Vagina (tissue), 2 donors: Measurements from ENCODE around the gene BCAS3. TPM values are rescaled to one million over a fixed set of nuclear protein-coding genes. Genes with fewer than 3 reads are reported as not detected.
"Not testable (repeated sequence)": the region's sequence is repeated elsewhere in the genome, so short reads cannot be mapped to it uniquely, and the experiment has no call there.

Experiments
- DNase-seq, 2 donors: peaks; one replicate each; pipeline ENCODE4 v3.0.0-alpha.2; 2017; ENCODE audit errors: extremely low spot score in 2 of 2
- H3K27ac ChIP-seq: fragments of 200-600 bp; sonication (generic); one replicate; pipeline ENCODE4 v1.5.1; 2019
- H3K27me3 ChIP-seq: fragments of 200-600 bp; sonication (generic); one replicate; pipeline ENCODE4 v1.5.1; 2019
- H3K36me3 ChIP-seq, 2 donors: fragments of 200-600 bp; sonication (generic); one replicate each; pipeline ENCODE4 v1.5.1; 2017 to 2019
- H3K4me1 ChIP-seq: fragments of 200-600 bp; sonication (generic); one replicate; pipeline ENCODE4 v1.5.1; 2019
- H3K4me3 ChIP-seq, 2 donors: fragments of 200-600 bp; sonication (generic); 1 replicate in 1 of 2; 2 replicates in 1 of 2; pipeline ENCODE4 v1.5.1; 2016 to 2019
- H3K9me3 ChIP-seq: fragments of 200-600 bp; sonication (generic); one replicate; pipeline ENCODE4 v1.5.1; 2019
- CTCF ChIP-seq, 3 experiments: fragments of 450-650 bp in 2 of 3; fragments of 200-600 bp in 1 of 3; sonication (generic) in 1 of 3; IDR thresholded peaks; one replicate each; pipeline ENCODE4 v1.5.1; 2017 to 2019; ENCODE audit warnings: antibody characterized with exemption in 3 of 3, mild to moderate bottlenecking in 2 of 3, moderate library complexity in 2 of 3
- POLR2A ChIP-seq, 2 donors: fragments of 450-650 bp; IDR thresholded peaks; one replicate each; pipeline ENCODE4 v1.6.1; 2017; ENCODE audit warnings: antibody characterized with exemption in 2 of 2, mild to moderate bottlenecking in 2 of 2, moderate library complexity in 2 of 2
- POLR2AphosphoS5 ChIP-seq, 2 donors: sonication (generic); formaldehyde crosslinking; IDR thresholded peaks; one replicate each; pipeline ENCODE4 v1.9.0; 2017; ENCODE audit warnings: antibody characterized with exemption in 2 of 2, mild to moderate bottlenecking in 2 of 2, low read depth in 1 of 2; ENCODE audit not compliant: insufficient read depth in 1 of 2
- intact Hi-C: fragments of 100-400 bp; cut with DNase I; formaldehyde crosslinking; loops from one replicate; pipeline ENCODE4 v1.15.1; 2023
- total RNA-seq: library from RNA; depleted of rRNA; stranded (reverse); fragments of >200 nt; gene quantifications from one replicate; pipeline ENCODE4 v1.2.3, GENCODE V29; 2016

The BCAS3 gene
- total RNA-seq, 1 donor from 2014 or later = 33.1 TPM

GRCh38 chr17:60926466-60927183 lies 249.0 kb downstream of the BCAS3 start:
- Histone ChIP-seq H3K4me1 (no peaks in the 10 kb centered on the region), H3K27ac (no peak overlapping the region), H3K36me3 (no peaks in the 10 kb centered on the region), H3K9me3 (no peaks in the 10 kb centered on the region), H3K4me3 (no peak overlapping the region), H3K27me3 (no peaks in the 10 kb centered on the region)
- DNase-seq = no peak
- TF ChIP-seq CTCF (IDR thresholded peaks at IDR 0.05) = no peak
- TF ChIP-seq POLR2A (IDR thresholded peaks at IDR 0.05) = no peak
- no peak for TF ChIP-seq POLR2AphosphoS5 (IDR thresholded peaks at IDR 0.05; ENCODE audit: insufficient read depth in 1 of 2, low read depth in 1 of 2)
- intact Hi-C loops = no loop called here

GRCh38 chr17:60933739-60934138 lies 256.1 kb downstream of the BCAS3 start:
- TF ChIP-seq POLR2A (IDR thresholded peaks at IDR 0.05) = no peak
- no peak for TF ChIP-seq POLR2AphosphoS5 (IDR thresholded peaks at IDR 0.05; ENCODE audit: insufficient read depth in 1 of 2, low read depth in 1 of 2)
- TF ChIP-seq CTCF (IDR thresholded peaks at IDR 0.05) = no peak
- no peaks in the 10 kb centered on the region for H3K4me1 ChIP-seq
- intact Hi-C loops = no loop called here
- no peak for DNase-seq
- H3K36me3 ChIP-seq = no peaks in the 10 kb centered on the region
- H3K27ac ChIP-seq = no peak overlapping the region
- no peak overlapping the region for H3K4me3 ChIP-seq
- no peaks in the 10 kb centered on the region for H3K9me3 ChIP-seq
- no peaks in the 10 kb centered on the region for H3K27me3 ChIP-seq

DNA sequence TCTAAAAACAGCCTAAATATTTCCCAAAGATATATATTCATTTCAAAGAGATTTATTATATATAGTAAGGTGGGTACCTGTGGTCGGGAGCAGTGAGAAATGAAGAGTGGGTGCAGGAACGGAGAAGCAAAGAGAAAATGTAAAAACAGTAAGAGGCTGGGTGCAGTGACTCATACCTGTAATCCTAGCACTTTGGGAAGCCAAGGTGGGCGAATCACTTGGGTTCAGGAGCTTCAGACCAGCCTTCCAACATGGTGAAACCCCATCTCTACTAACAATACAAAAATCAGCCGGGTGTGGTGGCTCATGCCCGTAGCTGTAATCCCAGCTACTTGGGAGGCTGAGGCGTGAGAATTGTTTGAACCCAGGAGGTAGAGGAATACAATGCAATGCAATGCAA lies 257.1 kb downstream of the BCAS3 start:
- TF ChIP-seq POLR2AphosphoS5 (IDR thresholded peaks at IDR 0.05; ENCODE audit: insufficient read depth in 1 of 2, low read depth in 1 of 2) = no peak
- no peak for TF ChIP-seq POLR2A (IDR thresholded peaks at IDR 0.05)
- no peak for TF ChIP-seq CTCF (IDR thresholded peaks at IDR 0.05)
- Histone ChIP-seq H3K36me3 (no peaks in the 10 kb centered on the region), H3K9me3 (no peaks in the 10 kb centered on the region), H3K4me1 (no peaks in the 10 kb centered on the region), H3K27ac (no peak overlapping the region), H3K4me3 (no peak overlapping the region), H3K27me3 (no peaks in the 10 kb centered on the region)
- intact Hi-C loops = no loop called here
- no peak for DNase-seq

DNA sequence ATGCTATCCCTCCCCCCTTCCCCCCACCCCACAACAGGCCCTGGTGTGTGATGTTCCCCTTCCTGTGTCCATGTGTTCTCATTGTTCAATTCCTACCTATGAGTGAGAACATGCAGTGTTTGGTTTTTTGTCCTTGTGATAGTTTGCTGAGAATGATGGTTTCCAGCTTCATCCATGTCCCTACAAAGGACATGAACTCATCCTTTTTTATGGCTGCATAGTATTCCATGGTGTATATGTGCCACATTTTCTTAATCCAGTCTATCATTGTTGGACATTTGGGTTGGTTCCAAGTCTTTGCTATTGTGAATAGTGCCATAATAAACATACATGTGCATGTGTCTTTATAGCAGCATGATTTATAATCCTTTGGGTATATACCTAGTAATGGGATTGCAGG lies 258.3 kb downstream of the BCAS3 start:
- intact Hi-C loops, H3K4me3 ChIP-seq, H3K4me1 ChIP-seq, H3K27me3 ChIP-seq, H3K36me3 ChIP-seq, DNase-seq, H3K27ac ChIP-seq, H3K9me3 ChIP-seq: not testable (repeated sequence)

DNA sequence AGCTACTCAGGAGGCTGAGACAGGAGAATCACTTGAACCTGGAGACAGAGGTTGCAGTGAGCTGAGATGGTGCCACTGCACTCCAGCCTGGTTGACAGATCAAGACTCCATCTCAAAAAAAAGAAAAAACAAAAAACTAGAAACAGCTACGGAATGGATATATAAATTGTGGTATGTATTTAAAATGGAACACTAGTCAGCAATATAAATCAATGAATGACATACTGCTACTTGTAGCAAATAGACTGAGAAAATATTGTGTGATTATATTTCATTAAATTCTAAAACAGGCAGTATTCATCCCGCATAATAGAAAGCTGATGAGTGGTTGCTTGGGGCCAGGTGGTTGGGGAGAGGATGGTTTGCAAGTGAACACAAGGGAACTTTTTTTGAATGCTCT lies 261.7 kb downstream of the BCAS3 start:
- H3K27ac ChIP-seq = no peak overlapping the region
- intact Hi-C loops = no loop called here
- no peaks in the 10 kb centered on the region for H3K27me3 ChIP-seq
- DNase-seq = no peak
- H3K9me3 ChIP-seq = no peaks in the 10 kb centered on the region
- no peaks in the 10 kb centered on the region for H3K36me3 ChIP-seq
- TF ChIP-seq POLR2AphosphoS5 (IDR thresholded peaks at IDR 0.05; ENCODE audit: insufficient read depth in 1 of 2, low read depth in 1 of 2) (no peak), POLR2A (IDR thresholded peaks at IDR 0.05) (no peak), CTCF (IDR thresholded peaks at IDR 0.05) (no peak)
- no peak overlapping the region for H3K4me3 ChIP-seq
- peaks cover 10% of the 10 kb centered on the region for H3K4me1 ChIP-seq
